DOHH2 (cell line): ENCODE measurements around the gene MAGI1.

Source experiments
- CTCF ChIP-seq: fragments of 200-600 bp; sonication (generic); IDR thresholded peaks from one replicate; pipeline ENCODE4 v1.5.1; 2014; ENCODE audit warnings: antibody characterized with exemption, mild to moderate bottlenecking, low read depth, low read length; ENCODE audit not compliant: poor library complexity, severe bottlenecking
- EZH2phosphoT487 ChIP-seq: fragments of 200-600 bp; sonication (generic); IDR thresholded peaks from 2 replicates; pipeline ENCODE4 v1.6.1; 2017; ENCODE audit warnings: borderline replicate concordance, mild to moderate bottlenecking, antibody characterized with exemption, low read length, moderate library complexity, mixed read lengths

GRCh38 chr3:65972765-65973164, 66.0 kb downstream of the MAGI1 start:
- TF ChIP-seq CTCF (no peak), EZH2phosphoT487 (no peak)
